Measurements from ENCODE around the gene IL17A. TPM values are rescaled to one million over a fixed set of nuclear protein-coding genes. Genes with fewer than 3 reads are reported as not detected.

IL17A gene
- total and polyA plus RNA-seq, 4 donors, result 0.14 TPM; not detected in 3

GRCh38 chr6:52149076-52149475 is 37.1 kb upstream of the IL17A start:
- DNase-seq, result no peak
- H3K27me3 ChIP-seq (ENCODE audit: control insufficient read depth in 3 of 3, insufficient read depth in 3 of 3, low read length in 2 of 3), result no peaks in the 10 kb centered on the region
- no peaks in the 10 kb centered on the region for H3K36me3 ChIP-seq (ENCODE audit: control insufficient read depth in 4 of 4, insufficient read depth in 4 of 4, low read length in 4 of 4)
- H3K9ac ChIP-seq (ENCODE audit: insufficient read depth in 1 of 2, low read length in 2 of 2), result no peak overlapping the region
- no peak for TF ChIP-seq CTCF (IDR thresholded peaks at IDR 0.05; ENCODE audit: control extremely low read depth, extremely low read depth)
- no peak overlapping the region for H3K4me3 ChIP-seq
- no peaks in the 10 kb centered on the region for H3K9me3 ChIP-seq (ENCODE audit: control insufficient read depth in 4 of 4, insufficient read depth in 3 of 4, low read length in 3 of 4)
- no peaks in the 10 kb centered on the region for H3K4me1 ChIP-seq (ENCODE audit: control insufficient read depth in 5 of 5, insufficient read depth in 5 of 5, low read length in 5 of 5)
- no peak for ATAC-seq (ENCODE audit: insufficient read depth, low FRiP score)
- H3K27ac ChIP-seq (ENCODE audit: low read depth in 1 of 2, low read length in 1 of 2), result no peak overlapping the region

GRCh38 chr6:52149949-52150348 is 36.2 kb upstream of the IL17A start:
- H3K36me3 ChIP-seq (ENCODE audit: control insufficient read depth in 4 of 4, insufficient read depth in 4 of 4, low read length in 4 of 4), result no peaks in the 10 kb centered on the region
- TF ChIP-seq CTCF (IDR thresholded peaks at IDR 0.05; ENCODE audit: control extremely low read depth, extremely low read depth), result no peak
- H3K9ac ChIP-seq (ENCODE audit: insufficient read depth in 1 of 2, low read length in 2 of 2), result no peak overlapping the region
- H3K4me1 ChIP-seq (ENCODE audit: control insufficient read depth in 5 of 5, insufficient read depth in 5 of 5, low read length in 5 of 5), result peaks cover 0 to 1% (median 0%) of the 10 kb centered on the region in 5 donors
- ATAC-seq (ENCODE audit: insufficient read depth, low FRiP score), result no peak
- no peak overlapping the region for H3K27ac ChIP-seq (ENCODE audit: low read depth in 1 of 2, low read length in 1 of 2)
- H3K4me3 ChIP-seq, result no peak overlapping the region
- H3K9me3 ChIP-seq (ENCODE audit: control insufficient read depth in 4 of 4, insufficient read depth in 3 of 4, low read length in 3 of 4), result no peaks in the 10 kb centered on the region
- no peak for DNase-seq
- no peaks in the 10 kb centered on the region for H3K27me3 ChIP-seq (ENCODE audit: control insufficient read depth in 3 of 3, insufficient read depth in 3 of 3, low read length in 2 of 3)
- 89 to 91% methylated on average over 2 of the region's 2 CpGs for WGBS, 2 donors

- no peak for ATAC-seq (ENCODE audit: insufficient read depth, low FRiP score)
- Histone ChIP-seq H3K36me3 (ENCODE audit: control insufficient read depth in 4 of 4, insufficient read depth in 4 of 4, low read length in 4 of 4) (no peaks in the 10 kb centered on the region), H3K27ac (ENCODE audit: low read depth in 1 of 2, low read length in 1 of 2) (no peak overlapping the region), H3K4me1 (ENCODE audit: control insufficient read depth in 5 of 5, insufficient read depth in 5 of 5, low read length in 5 of 5) (peaks cover 0 to 1% (median 0%) of the 10 kb centered on the region in 5 donors), H3K27me3 (ENCODE audit: control insufficient read depth in 3 of 3, insufficient read depth in 3 of 3, low read length in 2 of 3) (no peaks in the 10 kb centered on the region), H3K4me3 (no peak overlapping the region), H3K9ac (ENCODE audit: insufficient read depth in 1 of 2, low read length in 2 of 2) (no peak overlapping the region), H3K9me3 (ENCODE audit: control insufficient read depth in 4 of 4, insufficient read depth in 3 of 4, low read length in 3 of 4) (peaks cover 0 to 2% (median 0%) of the 10 kb centered on the region in 4 donors)
- no peak for TF ChIP-seq CTCF (IDR thresholded peaks at IDR 0.05; ENCODE audit: control extremely low read depth, extremely low read depth)
- DNase-seq, result no peak
Measured at GRCh38 chr6:52152070-52152423, 34.1 kb upstream of the IL17A start.

- Histone ChIP-seq H3K27me3 (ENCODE audit: control insufficient read depth in 3 of 3, insufficient read depth in 3 of 3, low read length in 2 of 3) (no peaks in the 10 kb centered on the region), H3K9me3 (ENCODE audit: control insufficient read depth in 4 of 4, insufficient read depth in 3 of 4, low read length in 3 of 4) (peaks cover 0 to 2% (median 0%) of the 10 kb centered on the region in 4 donors), H3K4me3 (no peak overlapping the region), H3K4me1 (ENCODE audit: control insufficient read depth in 5 of 5, insufficient read depth in 5 of 5, low read length in 5 of 5) (peaks cover 0 to 1% (median 0%) of the 10 kb centered on the region in 5 donors), H3K9ac (ENCODE audit: insufficient read depth in 1 of 2, low read length in 2 of 2) (no peak overlapping the region), H3K27ac (ENCODE audit: low read depth in 1 of 2, low read length in 1 of 2) (no peak overlapping the region), H3K36me3 (ENCODE audit: control insufficient read depth in 4 of 4, insufficient read depth in 4 of 4, low read length in 4 of 4) (no peaks in the 10 kb centered on the region)
- TF ChIP-seq CTCF (IDR thresholded peaks at IDR 0.05; ENCODE audit: control extremely low read depth, extremely low read depth), result no peak
- DNase-seq, result peak in 1 of 3 donors; percentile 19
- ATAC-seq (ENCODE audit: insufficient read depth, low FRiP score), result no peak
- WGBS, 2 donors, result 47 to 71% methylated on average over 7 of the region's 7 CpGs
Measured at GRCh38 chr6:52152711-52153160, 33.4 kb upstream of the IL17A start.
